ENCODE data around the gene TMEM207.
A peak's percentile ranks its signal among the peaks of the same experiment; 100 is the strongest.

Gene TMEM207

GRCh38 chr3:190436331-190436730 lies 13.4 kb downstream of the TMEM207 start:
- H3K4me3 Mint-ChIP-seq, result no peak overlapping the region
- ATAC-seq (replicated peaks; ENCODE audit: extremely low read depth, poor library complexity, severe bottlenecking), result no peak
- DNase-seq (ENCODE audit: low spot score in 2 of 2), result no peak
- H3K36me3 Mint-ChIP-seq (ENCODE audit: insufficient read depth), result no peaks in the 10 kb centered on the region
- no peaks in the 10 kb centered on the region for H3K4me1 Mint-ChIP-seq
- peaks cover 65% of the 10 kb centered on the region for H3K27me3 Mint-ChIP-seq
- H3K9me3 Mint-ChIP-seq, result no peaks in the 10 kb centered on the region
- H3K27ac Mint-ChIP-seq (ENCODE audit: low read depth), result no peak overlapping the region

GRCh38 chr3:190435618-190436017 lies 14.1 kb downstream of the TMEM207 start:
- Mint-ChIP-seq H3K4me3 (no peak overlapping the region), H3K9me3 (no peaks in the 10 kb centered on the region), H3K27ac (ENCODE audit: low read depth) (no peak overlapping the region), H3K36me3 (ENCODE audit: insufficient read depth) (no peaks in the 10 kb centered on the region), H3K27me3 (peaks cover 65% of the 10 kb centered on the region), H3K4me1 (no peaks in the 10 kb centered on the region)
- no peak for ATAC-seq (replicated peaks; ENCODE audit: extremely low read depth, poor library complexity, severe bottlenecking)
- no peak for DNase-seq (ENCODE audit: low spot score in 2 of 2)

GRCh38 chr3:190433626-190434025 lies 16.1 kb downstream of the TMEM207 start:
- H3K4me1 Mint-ChIP-seq, result no peaks in the 10 kb centered on the region
- no peaks in the 10 kb centered on the region for H3K36me3 Mint-ChIP-seq (ENCODE audit: insufficient read depth)
- ATAC-seq (replicated peaks; ENCODE audit: extremely low read depth, poor library complexity, severe bottlenecking) (no peak), DNase-seq (ENCODE audit: low spot score in 2 of 2) (no peak)
- H3K27ac Mint-ChIP-seq (ENCODE audit: low read depth), result no peak overlapping the region
- H3K9me3 Mint-ChIP-seq, result no peaks in the 10 kb centered on the region
- H3K27me3 Mint-ChIP-seq, result peaks cover 51% of the 10 kb centered on the region
- no peak overlapping the region for H3K4me3 Mint-ChIP-seq

- H3K4me3 Mint-ChIP-seq, result no peak overlapping the region
- no peaks in the 10 kb centered on the region for H3K9me3 Mint-ChIP-seq
- no peak for ATAC-seq (replicated peaks; ENCODE audit: extremely low read depth, poor library complexity, severe bottlenecking)
- no peak overlapping the region for H3K27ac Mint-ChIP-seq (ENCODE audit: low read depth)
- H3K27me3 Mint-ChIP-seq, result peaks cover 50% of the 10 kb centered on the region
- DNase-seq (ENCODE audit: low spot score in 2 of 2), result no peak
- H3K4me1 Mint-ChIP-seq, result no peaks in the 10 kb centered on the region
- no peaks in the 10 kb centered on the region for H3K36me3 Mint-ChIP-seq (ENCODE audit: insufficient read depth)
Measured at GRCh38 chr3:190432216-190432615, 17.5 kb downstream of the TMEM207 start.

GRCh38 chr3:190430906-190431305 lies 18.8 kb downstream of the TMEM207 start:
- no peak for ATAC-seq (replicated peaks; ENCODE audit: extremely low read depth, poor library complexity, severe bottlenecking)
- no peak for DNase-seq (ENCODE audit: low spot score in 2 of 2)
- Mint-ChIP-seq H3K4me1 (no peaks in the 10 kb centered on the region), H3K4me3 (no peak overlapping the region), H3K9me3 (no peaks in the 10 kb centered on the region), H3K27me3 (peaks cover 37% of the 10 kb centered on the region), H3K36me3 (ENCODE audit: insufficient read depth) (no peaks in the 10 kb centered on the region), H3K27ac (ENCODE audit: low read depth) (no peak overlapping the region)

GRCh38 chr3:190429681-190430080 lies 20.0 kb downstream of the TMEM207 start:
- Mint-ChIP-seq H3K4me3 (no peak overlapping the region), H3K36me3 (ENCODE audit: insufficient read depth) (peaks cover 2% of the 10 kb centered on the region), H3K9me3 (no peaks in the 10 kb centered on the region), H3K4me1 (no peaks in the 10 kb centered on the region), H3K27me3 (peaks cover 25% of the 10 kb centered on the region), H3K27ac (ENCODE audit: low read depth) (no peak overlapping the region)
- no peak for ATAC-seq (replicated peaks; ENCODE audit: extremely low read depth, poor library complexity, severe bottlenecking)
- no peak for DNase-seq (ENCODE audit: low spot score in 2 of 2)

GRCh38 chr3:190426806-190427507 lies 22.7 kb downstream of the TMEM207 start:
- H3K27ac Mint-ChIP-seq (ENCODE audit: low read depth), result no peak overlapping the region
- no peaks in the 10 kb centered on the region for H3K4me1 Mint-ChIP-seq
- H3K36me3 Mint-ChIP-seq (ENCODE audit: insufficient read depth), result peaks cover 4% of the 10 kb centered on the region
- H3K27me3 Mint-ChIP-seq, result peaks cover 2% of the 10 kb centered on the region
- DNase-seq (ENCODE audit: low spot score in 2 of 2) (no peak), ATAC-seq (replicated peaks; ENCODE audit: extremely low read depth, poor library complexity, severe bottlenecking) (no peak)
- no peak overlapping the region for H3K4me3 Mint-ChIP-seq
- no peaks in the 10 kb centered on the region for H3K9me3 Mint-ChIP-seq

- H3K4me3 Mint-ChIP-seq, result no peak overlapping the region
- H3K9me3 Mint-ChIP-seq, result no peaks in the 10 kb centered on the region
- no peak overlapping the region for H3K27ac Mint-ChIP-seq (ENCODE audit: low read depth)
- no peaks in the 10 kb centered on the region for H3K27me3 Mint-ChIP-seq
- no peak for DNase-seq (ENCODE audit: low spot score in 2 of 2)
- no peaks in the 10 kb centered on the region for H3K4me1 Mint-ChIP-seq
- ATAC-seq (replicated peaks; ENCODE audit: extremely low read depth, poor library complexity, severe bottlenecking), result no peak
- H3K36me3 Mint-ChIP-seq (ENCODE audit: insufficient read depth), result peaks cover 4% of the 10 kb centered on the region
Measured at GRCh38 chr3:190425833-190426232, 23.9 kb downstream of the TMEM207 start.

GRCh38 chr3:190424478-190425439 lies 24.9 kb downstream of the TMEM207 start:
- Mint-ChIP-seq H3K27ac (ENCODE audit: low read depth) (peak overlapping the region; percentile 54), H3K27me3 (no peaks in the 10 kb centered on the region), H3K4me1 (no peaks in the 10 kb centered on the region), H3K9me3 (no peaks in the 10 kb centered on the region), H3K4me3 (no peak overlapping the region), H3K36me3 (ENCODE audit: insufficient read depth) (peaks cover 4% of the 10 kb centered on the region)
- peak; percentile 46 for ATAC-seq (replicated peaks; ENCODE audit: extremely low read depth, poor library complexity, severe bottlenecking)
- DNase-seq (ENCODE audit: low spot score in 2 of 2), result no peak

- peak overlapping the region; percentile 54 for H3K27ac Mint-ChIP-seq (ENCODE audit: low read depth)
- no peaks in the 10 kb centered on the region for H3K9me3 Mint-ChIP-seq
- peaks cover 4% of the 10 kb centered on the region for H3K36me3 Mint-ChIP-seq (ENCODE audit: insufficient read depth)
- no peaks in the 10 kb centered on the region for H3K4me1 Mint-ChIP-seq
- ATAC-seq (replicated peaks; ENCODE audit: extremely low read depth, poor library complexity, severe bottlenecking), result no peak
- DNase-seq (ENCODE audit: low spot score in 2 of 2), result no peak
- H3K27me3 Mint-ChIP-seq, result no peaks in the 10 kb centered on the region
- H3K4me3 Mint-ChIP-seq, result no peak overlapping the region
Measured at GRCh38 chr3:190424108-190424477, 25.6 kb downstream of the TMEM207 start.

GRCh38 chr3:190414297-190414696 lies 35.4 kb downstream of the TMEM207 start:
- Mint-ChIP-seq H3K4me1 (no peaks in the 10 kb centered on the region), H3K36me3 (ENCODE audit: insufficient read depth) (no peaks in the 10 kb centered on the region), H3K4me3 (no peak overlapping the region), H3K27me3 (peaks cover 11% of the 10 kb centered on the region), H3K27ac (ENCODE audit: low read depth) (no peak overlapping the region), H3K9me3 (no peaks in the 10 kb centered on the region)
- DNase-seq (ENCODE audit: low spot score in 2 of 2) (no peak), ATAC-seq (replicated peaks; ENCODE audit: extremely low read depth, poor library complexity, severe bottlenecking) (no peak)

GRCh38 chr3:190404715-190405114 lies 45.0 kb downstream of the TMEM207 start:
- H3K4me1 Mint-ChIP-seq, result no peaks in the 10 kb centered on the region
- H3K27me3 Mint-ChIP-seq, result no peaks in the 10 kb centered on the region
- ATAC-seq (replicated peaks; ENCODE audit: extremely low read depth, poor library complexity, severe bottlenecking) (no peak), DNase-seq (ENCODE audit: low spot score in 2 of 2) (no peak)
- no peaks in the 10 kb centered on the region for H3K9me3 Mint-ChIP-seq
- H3K27ac Mint-ChIP-seq (ENCODE audit: low read depth), result no peak overlapping the region
- no peak overlapping the region for H3K4me3 Mint-ChIP-seq
- no peaks in the 10 kb centered on the region for H3K36me3 Mint-ChIP-seq (ENCODE audit: insufficient read depth)

GRCh38 chr3:190401963-190402362 lies 47.7 kb downstream of the TMEM207 start:
- H3K27ac Mint-ChIP-seq (ENCODE audit: low read depth), result no peak overlapping the region
- no peak overlapping the region for H3K4me3 Mint-ChIP-seq
- no peaks in the 10 kb centered on the region for H3K36me3 Mint-ChIP-seq (ENCODE audit: insufficient read depth)
- no peak for DNase-seq (ENCODE audit: low spot score in 2 of 2)
- no peaks in the 10 kb centered on the region for H3K27me3 Mint-ChIP-seq
- no peaks in the 10 kb centered on the region for H3K4me1 Mint-ChIP-seq
- no peak for ATAC-seq (replicated peaks; ENCODE audit: extremely low read depth, poor library complexity, severe bottlenecking)
- H3K9me3 Mint-ChIP-seq, result no peaks in the 10 kb centered on the region
